Measurements from ENCODE around the gene CFHR3. TPM values are rescaled to one million over a fixed set of nuclear protein-coding genes. Genes with fewer than 3 reads are reported as not detected.
"Not testable (repeated sequence)": the region's sequence is repeated elsewhere in the genome, so short reads cannot be mapped to it uniquely, and the experiment has no call there.

Gene CFHR3
- total RNA-seq (not detected), polyA plus RNA-seq (not detected)
- long read RNA-seq, donor 1: 0 reads
- long read RNA-seq, donor 2: 0 reads
- long read RNA-seq, donor 3: 0 reads
- long read RNA-seq, donor 4: 0 reads
- long read RNA-seq, donor 5: 0 reads
- long read RNA-seq, donor 6: 0 reads
- long read RNA-seq, donor 7: 0 reads
- long read RNA-seq, donor 8: 0 reads
- long read RNA-seq, donor 9: 0 reads
- long read RNA-seq, donor 10: 0 reads

- no peak for DNase-seq (ENCODE audit: low read depth in 6 of 9, low spot score in 9 of 9)
- Histone ChIP-seq H3K9me3 (ENCODE audit: control insufficient read depth in 2 of 2, insufficient read depth in 1 of 2, low read length in 1 of 2) (no peaks in the 10 kb centered on the region), H3K4me1 (ENCODE audit: control insufficient read depth in 2 of 2, insufficient read depth in 2 of 2, low read length in 2 of 2) (no peaks in the 10 kb centered on the region), H3K36me3 (ENCODE audit: control insufficient read depth in 2 of 2, insufficient read depth in 2 of 2, low read length in 1 of 2) (no peaks in the 10 kb centered on the region), H3K27ac (ENCODE audit: low read depth in 1 of 2, low read length in 1 of 2) (no peak within 1 kb of the TSS), H3K4me3 (ENCODE audit: low read length in 2 of 2) (no peak within 1 kb of the TSS), H3K27me3 (ENCODE audit: control insufficient read depth in 2 of 2, insufficient read depth in 1 of 2, low read length in 1 of 2) (no peaks in the 10 kb centered on the region)
Measured at GRCh38 chr1:196774603-196775002, at the start of gene CFHR3. TSS of gene CFHR3 (plus strand) at chr1:196774840. CDS start at chr1:196774887, 47 bp downstream.

GRCh38 chr1:196732526-196732925, 42.1 kb upstream of the CFHR3 start:
- Histone ChIP-seq H3K27ac (ENCODE audit: low read depth in 1 of 2, low read length in 1 of 2) (no peak overlapping the region), H3K9me3 (ENCODE audit: control insufficient read depth in 2 of 2, insufficient read depth in 1 of 2, low read length in 1 of 2) (no peaks in the 10 kb centered on the region), H3K4me3 (ENCODE audit: low read length in 2 of 2) (no peak overlapping the region), H3K36me3 (ENCODE audit: control insufficient read depth in 2 of 2, insufficient read depth in 2 of 2, low read length in 1 of 2) (no peaks in the 10 kb centered on the region), H3K27me3 (ENCODE audit: control insufficient read depth in 2 of 2, insufficient read depth in 1 of 2, low read length in 1 of 2) (no peaks in the 10 kb centered on the region), H3K4me1 (ENCODE audit: control insufficient read depth in 2 of 2, insufficient read depth in 2 of 2, low read length in 2 of 2) (no peaks in the 10 kb centered on the region)
- no peak for DNase-seq (ENCODE audit: low read depth in 6 of 9, low spot score in 9 of 9)
- 99% methylated on average over 2 of the region's 2 CpGs for WGBS

- H3K4me3 ChIP-seq (ENCODE audit: low read length in 2 of 2): no peak overlapping the region
- 96% methylated on average over 11 of the region's 11 CpGs for WGBS
- H3K9me3 ChIP-seq (ENCODE audit: control insufficient read depth in 2 of 2, insufficient read depth in 1 of 2, low read length in 1 of 2): no peaks in the 10 kb centered on the region
- no peaks in the 10 kb centered on the region for H3K4me1 ChIP-seq (ENCODE audit: control insufficient read depth in 2 of 2, insufficient read depth in 2 of 2, low read length in 2 of 2)
- DNase-seq (ENCODE audit: low read depth in 6 of 9, low spot score in 9 of 9): no peak
- no peaks in the 10 kb centered on the region for H3K27me3 ChIP-seq (ENCODE audit: control insufficient read depth in 2 of 2, insufficient read depth in 1 of 2, low read length in 1 of 2)
- no peaks in the 10 kb centered on the region for H3K36me3 ChIP-seq (ENCODE audit: control insufficient read depth in 2 of 2, insufficient read depth in 2 of 2, low read length in 1 of 2)
- no peak overlapping the region for H3K27ac ChIP-seq (ENCODE audit: low read depth in 1 of 2, low read length in 1 of 2)
Measured at GRCh38 chr1:196733091-196733970, 41.3 kb upstream of the CFHR3 start.

DNA sequence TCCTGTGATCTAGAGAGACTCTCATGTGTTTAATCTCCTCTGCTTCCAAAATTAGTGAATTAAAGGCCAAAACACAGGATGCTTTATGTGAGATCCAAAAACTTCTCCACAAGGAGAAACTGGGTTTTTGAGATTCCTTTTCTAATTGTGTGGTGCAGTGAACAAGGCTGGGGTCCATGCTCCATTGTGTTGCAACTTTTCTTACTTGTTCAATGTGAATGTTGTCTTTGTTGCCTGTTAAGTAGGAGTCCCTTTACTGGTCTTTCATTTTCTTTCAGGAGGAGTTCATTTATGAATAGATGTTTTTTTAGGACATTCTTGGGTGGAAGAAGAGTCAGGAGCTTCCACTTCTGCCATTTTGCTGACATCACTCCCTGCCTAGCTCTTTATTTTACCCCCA, 40.6 kb upstream of the CFHR3 start:
- no peak overlapping the region for H3K4me3 ChIP-seq (ENCODE audit: low read length in 2 of 2)
- no peaks in the 10 kb centered on the region for H3K27me3 ChIP-seq (ENCODE audit: control insufficient read depth in 2 of 2, insufficient read depth in 1 of 2, low read length in 1 of 2)
- H3K36me3 ChIP-seq (ENCODE audit: control insufficient read depth in 2 of 2, insufficient read depth in 2 of 2, low read length in 1 of 2): no peaks in the 10 kb centered on the region
- H3K4me1 ChIP-seq (ENCODE audit: control insufficient read depth in 2 of 2, insufficient read depth in 2 of 2, low read length in 2 of 2): no peaks in the 10 kb centered on the region
- H3K9me3 ChIP-seq (ENCODE audit: control insufficient read depth in 2 of 2, insufficient read depth in 1 of 2, low read length in 1 of 2): peaks cover 0 to 6% of the 10 kb centered on the region in 2 donors
- H3K27ac ChIP-seq (ENCODE audit: low read depth in 1 of 2, low read length in 1 of 2): no peak overlapping the region
- no peak for DNase-seq (ENCODE audit: low read depth in 6 of 9, low spot score in 9 of 9)

- Histone ChIP-seq H3K9me3 (ENCODE audit: control insufficient read depth in 2 of 2, insufficient read depth in 1 of 2, low read length in 1 of 2) (peaks cover 0 to 7% of the 10 kb centered on the region in 2 donors), H3K27ac (ENCODE audit: low read depth in 1 of 2, low read length in 1 of 2) (no peak overlapping the region), H3K27me3 (ENCODE audit: control insufficient read depth in 2 of 2, insufficient read depth in 1 of 2, low read length in 1 of 2) (no peaks in the 10 kb centered on the region), H3K36me3 (ENCODE audit: control insufficient read depth in 2 of 2, insufficient read depth in 2 of 2, low read length in 1 of 2) (peaks cover 0 to under 1% of the 10 kb centered on the region in 2 donors), H3K4me1 (ENCODE audit: control insufficient read depth in 2 of 2, insufficient read depth in 2 of 2, low read length in 2 of 2) (no peaks in the 10 kb centered on the region), H3K4me3 (ENCODE audit: low read length in 2 of 2) (no peak overlapping the region)
- DNase-seq (ENCODE audit: low read depth in 6 of 9, low spot score in 9 of 9): no peak
- 98% methylated on average over 2 of the region's 2 CpGs for WGBS
Measured at GRCh38 chr1:196734460-196734859, 40.2 kb upstream of the CFHR3 start.

GRCh38 chr1:196738730-196739129, 35.9 kb upstream of the CFHR3 start:
- Histone ChIP-seq H3K9me3 (ENCODE audit: control insufficient read depth in 2 of 2, insufficient read depth in 1 of 2, low read length in 1 of 2) (peaks cover 0 to 7% of the 10 kb centered on the region in 2 donors), H3K27me3 (ENCODE audit: control insufficient read depth in 2 of 2, insufficient read depth in 1 of 2, low read length in 1 of 2) (no peaks in the 10 kb centered on the region), H3K36me3 (ENCODE audit: control insufficient read depth in 2 of 2, insufficient read depth in 2 of 2, low read length in 1 of 2) (peaks cover 0 to 2% of the 10 kb centered on the region in 2 donors), H3K4me3 (ENCODE audit: low read length in 2 of 2) (no peak overlapping the region), H3K27ac (ENCODE audit: low read depth in 1 of 2, low read length in 1 of 2) (no peak overlapping the region), H3K4me1 (ENCODE audit: control insufficient read depth in 2 of 2, insufficient read depth in 2 of 2, low read length in 2 of 2) (no peaks in the 10 kb centered on the region)
- DNase-seq (ENCODE audit: low read depth in 6 of 9, low spot score in 9 of 9): no peak

- H3K36me3 ChIP-seq (ENCODE audit: control insufficient read depth in 2 of 2, insufficient read depth in 2 of 2, low read length in 1 of 2); H3K4me3 ChIP-seq (ENCODE audit: low read length in 2 of 2); H3K27ac ChIP-seq (ENCODE audit: low read depth in 1 of 2, low read length in 1 of 2); H3K4me1 ChIP-seq (ENCODE audit: control insufficient read depth in 2 of 2, insufficient read depth in 2 of 2, low read length in 2 of 2); DNase-seq (ENCODE audit: low read depth in 6 of 9, low spot score in 9 of 9); H3K27me3 ChIP-seq (ENCODE audit: control insufficient read depth in 2 of 2, insufficient read depth in 1 of 2, low read length in 1 of 2); H3K9me3 ChIP-seq (ENCODE audit: control insufficient read depth in 2 of 2, insufficient read depth in 1 of 2, low read length in 1 of 2): not testable (repeated sequence)
- WGBS: 86% methylated on average over 6 of the region's 6 CpGs
Measured at GRCh38 chr1:196743244-196743643, 31.4 kb upstream of the CFHR3 start.

DNA sequence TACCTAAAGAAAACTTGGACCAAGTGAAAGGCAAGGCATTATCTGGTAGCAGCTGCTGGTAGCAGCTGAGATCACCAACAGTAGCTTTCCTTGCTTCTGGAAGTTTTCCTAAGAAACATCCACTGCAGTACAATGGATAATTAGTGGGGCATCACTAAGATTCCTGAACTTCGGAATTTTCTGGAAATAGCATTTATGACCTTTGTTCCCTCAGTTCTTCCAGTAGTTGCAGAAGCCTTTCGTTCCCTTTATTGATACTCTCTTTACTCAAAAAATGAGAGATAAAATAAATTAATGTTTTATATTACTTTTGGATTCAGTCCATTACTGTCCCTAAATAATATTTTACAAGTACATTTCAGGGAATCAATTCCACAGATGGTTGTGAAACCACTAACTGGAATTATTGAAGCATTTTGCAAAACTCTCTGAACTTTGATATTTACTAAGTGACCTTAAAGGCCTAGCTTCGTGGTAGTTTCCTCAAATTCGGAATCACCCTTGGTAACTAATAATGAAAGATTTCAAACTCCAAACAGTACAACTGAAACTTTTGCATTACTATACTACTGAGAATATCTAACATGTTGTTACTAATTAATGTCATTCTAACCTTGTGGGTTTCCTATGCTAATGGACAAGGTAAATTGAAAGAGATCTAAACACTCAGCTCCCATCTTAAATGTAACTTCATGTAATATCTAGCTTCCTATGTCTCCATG, 9.5 kb upstream of the CFHR3 start:
- not testable (repeated sequence) for H3K4me1 ChIP-seq (ENCODE audit: control insufficient read depth in 2 of 2, insufficient read depth in 2 of 2, low read length in 2 of 2); H3K36me3 ChIP-seq (ENCODE audit: control insufficient read depth in 2 of 2, insufficient read depth in 2 of 2, low read length in 1 of 2); H3K4me3 ChIP-seq (ENCODE audit: low read length in 2 of 2); H3K9me3 ChIP-seq (ENCODE audit: control insufficient read depth in 2 of 2, insufficient read depth in 1 of 2, low read length in 1 of 2); H3K27me3 ChIP-seq (ENCODE audit: control insufficient read depth in 2 of 2, insufficient read depth in 1 of 2, low read length in 1 of 2); DNase-seq (ENCODE audit: low read depth in 6 of 9, low spot score in 9 of 9); H3K27ac ChIP-seq (ENCODE audit: low read depth in 1 of 2, low read length in 1 of 2)
- 98% methylated on average over 4 of the region's 4 CpGs for WGBS

GRCh38 chr1:196769823-196770222, 4.8 kb upstream of the CFHR3 start:
- WGBS: 100% methylated on average over 4 of the region's 4 CpGs
- not testable (repeated sequence) for H3K4me1 ChIP-seq (ENCODE audit: control insufficient read depth in 2 of 2, insufficient read depth in 2 of 2, low read length in 2 of 2); H3K36me3 ChIP-seq (ENCODE audit: control insufficient read depth in 2 of 2, insufficient read depth in 2 of 2, low read length in 1 of 2); H3K4me3 ChIP-seq (ENCODE audit: low read length in 2 of 2); H3K27me3 ChIP-seq (ENCODE audit: control insufficient read depth in 2 of 2, insufficient read depth in 1 of 2, low read length in 1 of 2); H3K27ac ChIP-seq (ENCODE audit: low read depth in 1 of 2, low read length in 1 of 2); DNase-seq (ENCODE audit: low read depth in 6 of 9, low spot score in 9 of 9); H3K9me3 ChIP-seq (ENCODE audit: control insufficient read depth in 2 of 2, insufficient read depth in 1 of 2, low read length in 1 of 2)

Measured in thymus (tissue), 14 donors.